ENCODE results near the gene C5orf15.

Gene C5orf15

GRCh38 chr5:133916914-133917313 lies 51.5 kb downstream of the C5orf15 start:
- H3K27ac ChIP-seq: no peak overlapping the region
- no peak for TF ChIP-seq ZFX (IDR thresholded peaks at IDR 0.05)
- TF ChIP-seq, protein P1, sequence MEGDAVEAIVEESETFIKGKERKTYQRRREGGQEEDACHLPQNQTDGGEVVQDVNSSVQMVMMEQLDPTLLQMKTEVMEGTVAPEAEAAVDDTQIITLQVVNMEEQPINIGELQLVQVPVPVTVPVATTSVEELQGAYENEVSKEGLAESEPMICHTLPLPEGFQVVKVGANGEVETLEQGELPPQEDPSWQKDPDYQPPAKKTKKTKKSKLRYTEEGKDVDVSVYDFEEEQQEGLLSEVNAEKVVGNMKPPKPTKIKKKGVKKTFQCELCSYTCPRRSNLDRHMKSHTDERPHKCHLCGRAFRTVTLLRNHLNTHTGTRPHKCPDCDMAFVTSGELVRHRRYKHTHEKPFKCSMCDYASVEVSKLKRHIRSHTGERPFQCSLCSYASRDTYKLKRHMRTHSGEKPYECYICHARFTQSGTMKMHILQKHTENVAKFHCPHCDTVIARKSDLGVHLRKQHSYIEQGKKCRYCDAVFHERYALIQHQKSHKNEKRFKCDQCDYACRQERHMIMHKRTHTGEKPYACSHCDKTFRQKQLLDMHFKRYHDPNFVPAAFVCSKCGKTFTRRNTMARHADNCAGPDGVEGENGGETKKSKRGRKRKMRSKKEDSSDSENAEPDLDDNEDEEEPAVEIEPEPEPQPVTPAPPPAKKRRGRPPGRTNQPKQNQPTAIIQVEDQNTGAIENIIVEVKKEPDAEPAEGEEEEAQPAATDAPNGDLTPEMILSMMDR (conservative IDR thresholded peaks at IDR 0.05): no peak

DNA sequence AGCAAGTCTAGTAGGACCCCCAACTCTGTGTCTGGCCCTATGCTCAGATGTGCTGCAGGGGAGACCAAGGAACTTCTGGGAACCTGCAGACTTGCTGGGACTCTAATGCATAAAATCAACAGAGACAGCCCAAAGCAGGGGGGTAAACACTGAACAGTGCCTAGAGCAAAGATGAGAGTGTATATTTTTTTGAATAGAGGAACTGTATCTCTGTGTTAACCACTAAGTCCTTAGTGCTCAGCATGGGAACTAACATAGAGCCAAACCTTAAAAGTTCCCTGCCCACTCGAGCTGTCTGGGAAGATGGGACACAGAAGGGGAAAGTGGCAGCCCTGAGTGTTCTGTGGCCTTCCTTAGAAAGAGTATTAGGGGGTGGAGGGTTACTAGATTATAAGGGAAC lies 51.9 kb downstream of the C5orf15 start:
- H3K27ac ChIP-seq: no peak overlapping the region
- TF ChIP-seq ZFX (IDR thresholded peaks at IDR 0.05): no peak
- TF ChIP-seq, protein P1 (conservative IDR thresholded peaks at IDR 0.05): no peak

- H3K27ac ChIP-seq: no peak overlapping the region
- TF ChIP-seq, protein P1 (conservative IDR thresholded peaks at IDR 0.05): no peak
- no peak for TF ChIP-seq ZFX (IDR thresholded peaks at IDR 0.05)
These were observed 54.0 kb downstream of the C5orf15 start for GRCh38 chr5:133914434-133914833.

GRCh38 chr5:133913413-133914155 lies 54.8 kb downstream of the C5orf15 start:
- no peak overlapping the region for H3K27ac ChIP-seq
- TF ChIP-seq, protein P1 (conservative IDR thresholded peaks at IDR 0.05): no peak
- no peak for TF ChIP-seq ZFX (IDR thresholded peaks at IDR 0.05)

- TF ChIP-seq, protein P1 (conservative IDR thresholded peaks at IDR 0.05): no peak
- no peak for TF ChIP-seq ZFX (IDR thresholded peaks at IDR 0.05)
- no peak overlapping the region for H3K27ac ChIP-seq
These were observed 55.5 kb downstream of the C5orf15 start for GRCh38 chr5:133912951-133913350.

DNA sequence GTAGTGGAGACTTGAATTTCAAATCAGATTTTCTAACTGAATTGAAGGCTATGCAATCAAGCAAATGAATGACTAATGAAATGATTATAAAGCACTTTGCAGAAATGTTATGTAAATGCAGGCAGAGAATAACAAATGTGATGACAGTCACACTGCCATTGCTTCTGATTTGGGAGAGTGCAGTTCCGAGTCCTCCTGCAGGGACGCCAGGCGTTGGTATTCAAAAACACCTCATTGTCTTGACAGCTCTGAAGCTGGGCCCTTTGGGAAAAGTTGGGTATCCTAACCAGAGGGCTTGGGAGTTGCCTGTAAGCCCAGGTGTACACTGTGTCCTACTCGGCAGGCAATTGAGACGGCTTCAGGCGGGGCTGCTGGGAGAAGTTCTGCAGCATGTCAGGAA lies 57.9 kb downstream of the C5orf15 start:
- TF ChIP-seq, protein P1 (conservative IDR thresholded peaks at IDR 0.05): no peak
- no peak for TF ChIP-seq ZFX (IDR thresholded peaks at IDR 0.05)
- no peak overlapping the region for H3K27ac ChIP-seq

DNA sequence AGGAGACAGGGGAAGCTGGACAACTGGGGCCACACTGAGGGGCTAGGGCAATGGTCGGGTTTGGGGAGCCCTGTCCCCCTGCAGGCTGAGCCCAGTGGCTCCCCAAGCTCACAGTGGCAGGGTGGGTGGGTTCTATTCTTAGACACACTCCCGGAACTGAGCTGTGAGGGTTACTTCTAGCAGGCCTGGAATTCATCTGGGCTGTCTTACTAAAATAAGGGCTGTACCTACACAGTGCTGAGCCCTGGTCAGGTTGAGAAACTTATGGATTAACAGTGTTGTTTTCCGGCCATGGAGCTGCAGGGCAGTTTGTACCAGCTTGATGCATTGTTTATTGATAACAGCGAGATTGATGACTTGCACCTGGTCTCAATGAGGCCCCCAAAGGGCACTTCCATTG lies 58.8 kb downstream of the C5orf15 start:
- TF ChIP-seq, protein P1 (conservative IDR thresholded peaks at IDR 0.05): no peak
- no peak for TF ChIP-seq ZFX (IDR thresholded peaks at IDR 0.05)

More for the DNA sequence above, 58.8 kb downstream of the C5orf15 start:
- H3K27ac ChIP-seq: no peak overlapping the region
